ENCODE data around the gene PDXK. TPM values are rescaled to one million over a fixed set of nuclear protein-coding genes. Genes with fewer than 3 reads are reported as not detected.

PDXK gene
- total and polyA plus RNA-seq, 2 of the 13 experiments (the other 11 are each of a cell fraction or from before 2014, with no cell fraction given), result 114 to 184 TPM

- TF ChIP-seq ZNF570 (CRISPR knock-in tag; IDR thresholded peaks at IDR 0.05; ENCODE audit: borderline replicate concordance) (no peak), ERF (CRISPR knock-in tag; IDR thresholded peaks at IDR 0.05) (no peak), ZNF646 (CRISPR knock-in tag; IDR thresholded peaks at IDR 0.05) (no peak), ATF2 (CRISPR knock-in tag; IDR thresholded peaks at IDR 0.05) (no peak), TOPORS (CRISPR knock-in tag; IDR thresholded peaks at IDR 0.05) (no peak), SIX1 (CRISPR knock-in tag; IDR thresholded peaks at IDR 0.05; ENCODE audit: borderline replicate concordance) (no peak), NR2F2 (IDR thresholded peaks at IDR 0.05; ENCODE audit: borderline replicate concordance, low read depth) (no peak), GATAD1 (CRISPR knock-in tag; IDR thresholded peaks at IDR 0.05) (no peak), RFXANK (CRISPR knock-in tag; IDR thresholded peaks at IDR 0.05) (no peak), GTF2F1 (IDR thresholded peaks at IDR 0.05; ENCODE audit: low read length) (no peak), ZNF207 (IDR thresholded peaks at IDR 0.05; ENCODE audit: borderline replicate concordance) (no peak), EEA1 (CRISPR knock-in tag; IDR thresholded peaks at IDR 0.05; ENCODE audit: borderline replicate concordance) (no peak), GPBP1L1 (CRISPR knock-in tag; IDR thresholded peaks at IDR 0.05) (no peak), ZBTB37 (CRISPR knock-in tag; IDR thresholded peaks at IDR 0.05) (no peak), E2F2 (CRISPR knock-in tag; IDR thresholded peaks at IDR 0.05; ENCODE audit: borderline replicate concordance) (0 out of 2 replicates have a peak, but pooled peaks have one; percentile 36), PHF21A (CRISPR knock-in tag; IDR thresholded peaks at IDR 0.05) (no peak), SP1 (IDR thresholded peaks at IDR 0.05) (no peak), SP1 (CRISPR knock-in tag; IDR thresholded peaks at IDR 0.05) (no peak)
Observed at GRCh38 chr21:43731891-43732711, 13.2 kb downstream of the PDXK start (continued).

All from HepG2 (cell line).